HG03159 (cell line): Measurements from ENCODE around the gene DGCR8.

ENCODE experiments used
- ATAC-seq: cut with Tn5 transposase; IDR thresholded peaks from one replicate; pipeline ENCODE4 v1.9.1; 2021; ENCODE audit warnings: mild to moderate bottlenecking, moderate library complexity; ENCODE audit not compliant: unreplicated experiment

DGCR8 gene

DNA sequence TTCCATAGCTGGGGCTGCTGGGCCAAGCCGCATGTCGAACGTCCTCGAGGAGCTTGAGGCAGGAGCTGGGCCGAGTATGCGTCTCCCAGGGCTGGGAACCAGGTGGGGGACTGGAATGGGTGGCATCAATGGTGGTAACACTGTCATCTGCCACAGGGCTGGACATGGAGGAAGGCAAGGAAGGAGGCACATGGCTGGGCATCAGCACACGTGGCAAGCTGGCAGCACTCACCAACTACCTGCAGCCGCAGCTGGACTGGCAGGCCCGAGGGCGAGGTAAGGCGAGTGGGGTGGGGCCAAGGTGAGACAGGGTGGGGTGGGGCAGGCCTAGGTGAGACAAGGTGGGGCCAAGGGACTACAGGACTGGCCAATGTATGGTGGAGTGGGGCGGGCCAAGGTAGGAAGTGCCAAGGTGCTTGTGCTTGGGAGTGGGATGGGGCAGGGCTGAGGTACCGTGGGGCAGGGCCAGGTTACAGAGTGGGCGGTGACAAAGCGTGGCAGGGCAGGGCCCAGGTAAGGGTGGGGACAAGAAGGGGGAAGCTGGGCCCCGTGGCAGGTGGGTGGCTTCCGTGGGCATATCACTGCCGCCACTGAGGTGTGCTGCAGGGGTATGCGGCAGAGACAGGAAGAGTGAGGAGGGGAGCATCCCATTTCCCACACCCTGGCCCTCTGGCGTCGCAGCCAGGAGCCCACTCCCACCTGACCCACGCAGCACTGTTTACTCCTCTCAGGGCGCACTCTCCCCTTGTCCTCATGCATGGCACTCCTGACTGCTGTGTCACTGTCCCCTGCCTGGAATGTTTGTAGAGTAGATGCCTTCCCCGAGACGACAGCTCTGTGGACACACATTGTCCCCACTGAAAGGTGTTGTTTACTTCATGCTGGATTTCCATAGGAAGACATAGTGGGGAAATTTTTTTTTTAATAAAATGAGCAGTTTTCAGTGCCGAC is 27.5 kb upstream of the DGCR8 start:
- no peak for ATAC-seq

- no peak for ATAC-seq
Measured at GRCh38 chr22:20053407-20054033, 26.5 kb upstream of the DGCR8 start.

GRCh38 chr22:20054034-20054427 is 26.0 kb upstream of the DGCR8 start:
- ATAC-seq, result no peak

- ATAC-seq, result no peak
Measured at GRCh38 chr22:20054485-20054884, 25.6 kb upstream of the DGCR8 start.

DNA sequence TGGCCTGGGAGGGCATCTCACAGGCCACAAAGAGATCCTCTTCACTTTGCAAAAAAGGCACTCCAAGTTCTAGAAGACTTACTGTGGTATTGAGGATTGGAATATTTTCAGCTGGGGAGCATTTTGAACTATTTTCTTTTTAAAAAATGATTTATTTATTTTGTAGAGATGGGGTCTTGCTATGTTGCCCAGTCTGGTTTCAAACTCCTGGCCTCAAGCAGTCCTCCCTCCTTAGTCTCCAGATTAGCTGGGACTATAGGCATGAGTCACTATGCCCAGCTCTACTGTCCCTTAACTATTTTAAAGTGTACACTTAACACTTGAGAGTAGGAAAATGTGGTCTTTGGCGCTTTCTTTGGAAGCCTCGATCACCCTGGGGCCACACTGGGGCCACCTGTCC is 24.9 kb upstream of the DGCR8 start:
- no peak for ATAC-seq

GRCh38 chr22:20055654-20056053 is 24.4 kb upstream of the DGCR8 start:
- ATAC-seq, result no peak

DNA sequence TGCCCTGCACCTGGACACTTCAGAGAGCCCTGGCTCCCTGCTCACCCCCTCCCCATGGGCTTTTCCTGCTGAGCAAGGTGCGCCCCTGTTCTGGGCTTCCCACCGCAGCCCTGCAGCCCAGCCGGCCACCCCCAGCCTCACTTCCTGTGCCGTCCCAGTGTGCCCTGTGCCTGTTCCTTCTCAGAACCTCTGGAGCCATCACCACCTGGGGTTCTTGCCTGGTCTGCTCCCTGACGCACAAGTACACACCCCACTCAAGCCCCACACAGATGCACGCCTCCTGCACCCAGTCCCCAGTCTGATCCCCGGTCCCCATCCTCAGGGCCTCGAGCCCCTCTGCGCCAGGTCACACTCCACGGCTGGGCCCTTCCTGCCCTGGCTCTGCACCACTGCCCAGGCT is 23.9 kb upstream of the DGCR8 start:
- no peak for ATAC-seq

DNA sequence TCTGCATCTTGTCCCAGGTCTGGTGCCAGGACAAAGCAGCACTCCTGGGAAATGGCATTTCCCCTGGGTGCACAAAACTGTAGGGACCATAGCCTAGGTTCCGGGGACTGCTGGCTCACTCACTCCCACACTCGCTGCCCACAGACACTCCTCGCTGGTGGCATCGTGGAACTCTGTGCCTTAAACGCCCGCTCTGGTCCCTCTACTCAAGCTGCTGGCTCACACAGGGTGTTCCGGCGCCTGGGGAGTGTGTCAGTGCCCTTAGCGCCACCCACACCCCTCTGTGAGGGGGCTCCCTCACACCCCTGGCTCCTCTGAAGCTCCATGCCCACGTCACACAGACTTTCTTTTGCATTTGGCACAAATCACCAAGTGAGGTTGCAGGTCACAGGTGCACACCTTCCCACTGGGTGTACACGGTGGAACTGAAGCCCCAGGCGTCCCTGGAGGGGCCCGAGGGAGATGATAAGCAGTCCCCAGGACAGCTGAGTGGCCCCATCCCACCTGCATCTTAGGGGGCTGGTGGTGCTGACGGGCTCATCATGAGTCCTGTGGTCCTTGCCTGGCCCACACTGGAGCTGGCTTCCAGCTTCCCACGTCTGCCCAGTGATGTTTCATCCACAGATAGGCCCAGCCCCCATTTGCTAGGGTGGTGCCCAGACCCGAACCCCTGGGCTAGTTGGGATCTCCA is 23.2 kb upstream of the DGCR8 start:
- no peak for ATAC-seq

DNA sequence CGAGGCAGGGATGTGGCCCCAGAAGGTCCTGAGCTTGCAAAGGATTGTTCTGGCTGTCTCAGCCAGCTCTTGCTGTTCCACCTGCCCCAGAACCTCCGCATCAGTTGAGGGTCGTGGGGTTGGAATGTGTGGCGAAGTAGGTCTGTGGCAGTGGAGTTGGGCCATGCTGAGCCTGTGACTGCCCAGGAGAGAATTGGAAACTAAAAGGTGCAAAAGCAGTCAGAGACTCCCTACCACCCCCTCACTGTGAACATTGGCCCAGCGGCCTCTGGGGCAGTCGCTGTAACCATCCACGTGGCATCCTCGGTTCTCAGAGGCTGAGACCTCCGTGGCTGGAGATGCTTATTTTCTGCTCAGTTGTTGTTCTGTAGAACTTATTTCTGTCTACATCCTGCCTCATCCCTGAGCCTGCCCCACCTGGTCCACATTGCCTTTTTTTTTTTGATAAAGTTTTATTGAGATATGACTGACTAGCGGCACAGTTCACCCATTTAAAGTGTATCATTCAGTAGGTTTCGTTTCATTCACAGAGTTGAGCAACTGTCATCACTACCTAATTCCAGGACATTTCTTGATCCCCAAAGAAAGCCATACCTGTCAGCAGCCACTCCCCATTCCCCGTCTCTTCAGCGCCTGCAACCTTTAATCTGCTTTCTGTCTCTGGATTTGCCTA is 22.3 kb upstream of the DGCR8 start:
- no peak for ATAC-seq

- ATAC-seq, result no peak
Measured at GRCh38 chr22:20058989-20059770, 20.9 kb upstream of the DGCR8 start.

DNA sequence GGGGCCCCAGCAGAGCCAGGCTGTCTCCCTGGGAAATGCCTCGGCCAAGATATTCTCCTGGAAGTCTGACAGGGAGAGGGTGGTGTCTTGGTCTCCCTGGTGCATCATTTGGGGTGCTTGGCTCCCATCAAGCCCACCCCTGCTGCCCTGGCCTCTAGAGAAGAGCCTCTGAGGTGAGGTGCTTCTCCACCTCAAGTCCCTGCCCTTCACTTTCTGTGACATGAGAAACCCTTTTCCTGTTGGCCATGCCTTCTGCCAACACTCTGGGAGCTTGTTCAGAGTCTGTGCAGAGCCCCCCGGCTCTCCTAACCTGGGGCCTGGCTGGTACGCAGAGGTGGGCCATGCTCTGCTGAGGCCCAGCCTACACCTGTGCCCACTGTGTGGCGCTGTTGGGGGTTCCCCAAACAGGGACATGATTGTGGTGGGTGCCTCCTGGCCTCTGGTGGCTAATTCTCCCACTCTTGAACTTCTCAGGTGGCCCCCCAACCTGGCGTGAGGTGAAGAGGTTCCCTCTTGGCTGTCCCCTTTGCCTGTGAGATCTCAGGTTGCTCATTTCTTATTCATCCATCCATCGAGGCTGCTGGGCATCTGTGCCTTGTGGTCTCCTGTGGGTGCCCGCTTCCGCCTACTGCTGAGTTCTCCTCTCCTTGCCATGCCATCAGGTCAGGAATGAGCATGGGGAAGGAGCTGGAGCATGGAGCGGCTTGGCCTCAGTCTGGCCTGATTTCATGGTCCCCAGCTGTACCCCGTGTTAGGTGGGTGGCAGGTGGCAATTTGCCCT is 19.2 kb upstream of the DGCR8 start:
- no peak for ATAC-seq

GRCh38 chr22:20061481-20061861 is 18.6 kb upstream of the DGCR8 start:
- no peak for ATAC-seq

GRCh38 chr22:20062043-20062765 is 17.8 kb upstream of the DGCR8 start:
- ATAC-seq, result no peak

- ATAC-seq, result no peak
Measured at GRCh38 chr22:20062766-20063083, 17.3 kb upstream of the DGCR8 start.

DNA sequence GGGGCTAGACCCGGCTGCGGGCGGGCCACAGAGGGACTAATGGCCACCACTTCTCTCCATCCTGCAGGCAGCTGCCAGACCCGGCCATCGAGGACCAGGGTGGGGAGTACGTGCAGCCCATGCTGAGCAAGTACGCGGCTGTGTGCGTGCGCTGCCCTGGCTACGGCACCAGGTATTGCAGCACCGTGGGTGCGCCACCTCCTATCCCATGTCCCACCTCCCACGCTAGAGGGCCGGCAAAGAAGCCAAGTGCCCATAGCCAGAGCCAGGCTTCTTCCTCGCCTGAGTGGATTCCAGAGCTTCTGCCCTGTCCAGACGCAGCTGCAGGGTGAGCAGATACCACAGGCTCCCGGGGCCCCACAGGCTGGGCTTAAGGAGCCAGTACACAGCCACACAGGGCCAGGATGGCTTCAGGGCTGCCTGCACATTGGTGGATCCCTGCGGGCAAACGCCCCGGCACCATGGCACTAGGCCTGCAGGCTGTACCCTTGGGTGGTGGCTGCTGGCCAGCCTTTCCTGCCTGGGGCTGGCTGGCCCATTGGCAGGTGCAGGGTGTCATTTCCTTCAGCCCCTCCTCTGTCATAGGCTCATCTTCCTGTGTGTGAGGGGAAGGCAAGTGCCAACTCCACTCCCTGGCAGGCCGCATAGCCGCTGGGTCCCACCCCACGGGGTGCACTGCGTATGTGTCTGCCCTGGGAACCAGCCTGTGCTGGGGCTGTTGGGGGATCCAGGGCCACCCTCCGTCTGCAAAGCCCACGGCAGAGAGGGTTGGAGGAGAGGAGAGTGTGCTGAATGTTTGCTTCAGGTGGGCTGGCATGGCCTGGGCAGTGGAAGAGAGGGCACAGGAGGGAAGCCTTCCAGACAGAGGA is 16.5 kb upstream of the DGCR8 start:
- ATAC-seq, result no peak

- no peak for ATAC-seq
Measured at GRCh38 chr22:20064140-20064480, 15.9 kb upstream of the DGCR8 start.

DNA sequence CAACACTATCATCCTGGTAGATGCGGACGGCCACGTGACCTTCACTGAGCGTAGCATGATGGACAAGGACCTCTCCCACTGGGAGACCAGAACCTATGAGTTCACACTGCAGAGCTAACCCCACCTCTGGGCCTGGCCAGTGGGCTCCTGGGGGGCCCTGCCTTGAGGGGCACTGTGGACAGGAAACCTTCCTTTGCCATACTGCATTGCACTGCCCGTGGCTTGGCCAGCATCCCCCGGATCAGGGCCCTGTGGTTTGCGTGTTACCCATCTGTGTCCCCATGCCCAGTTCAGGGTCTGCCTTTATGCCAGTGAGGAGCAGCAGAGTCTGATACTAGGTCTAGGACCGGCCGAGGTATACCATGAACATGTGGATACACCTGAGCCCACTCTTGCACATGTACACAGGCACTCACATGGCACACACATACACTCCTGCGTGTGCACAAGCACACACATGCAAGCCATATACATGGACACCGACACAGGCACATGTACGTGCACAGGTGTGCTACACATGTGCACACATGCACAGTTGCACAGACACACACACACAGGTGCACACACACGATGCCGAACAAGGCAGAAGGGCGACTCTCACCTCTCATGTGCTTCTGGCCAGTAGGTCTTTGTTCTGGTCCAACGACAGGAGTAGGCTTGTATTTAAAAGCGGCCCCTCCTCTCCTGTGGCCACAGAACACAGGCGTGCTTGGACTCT is 15.3 kb upstream of the DGCR8 start:
- ATAC-seq, result no peak
